Stimulated activated CD8-positive, alpha-beta memory T cell treated with anti-CD3 and anti-CD28 coated beads, Interleukin-12 subunit alpha, Interleukin-12 subunit beta, amount 100 ng/mL, for 1 hour (primary cell): ENCODE data around the gene ZFPL1.
A peak's percentile ranks its signal among the peaks of the same experiment; 100 is the strongest.

Experiments
- DNase-seq: peaks from one replicate; pipeline ENCODE4 v3.0.0-alpha.2; 2020; ENCODE audit warnings: low read depth

Gene ZFPL1

DNA sequence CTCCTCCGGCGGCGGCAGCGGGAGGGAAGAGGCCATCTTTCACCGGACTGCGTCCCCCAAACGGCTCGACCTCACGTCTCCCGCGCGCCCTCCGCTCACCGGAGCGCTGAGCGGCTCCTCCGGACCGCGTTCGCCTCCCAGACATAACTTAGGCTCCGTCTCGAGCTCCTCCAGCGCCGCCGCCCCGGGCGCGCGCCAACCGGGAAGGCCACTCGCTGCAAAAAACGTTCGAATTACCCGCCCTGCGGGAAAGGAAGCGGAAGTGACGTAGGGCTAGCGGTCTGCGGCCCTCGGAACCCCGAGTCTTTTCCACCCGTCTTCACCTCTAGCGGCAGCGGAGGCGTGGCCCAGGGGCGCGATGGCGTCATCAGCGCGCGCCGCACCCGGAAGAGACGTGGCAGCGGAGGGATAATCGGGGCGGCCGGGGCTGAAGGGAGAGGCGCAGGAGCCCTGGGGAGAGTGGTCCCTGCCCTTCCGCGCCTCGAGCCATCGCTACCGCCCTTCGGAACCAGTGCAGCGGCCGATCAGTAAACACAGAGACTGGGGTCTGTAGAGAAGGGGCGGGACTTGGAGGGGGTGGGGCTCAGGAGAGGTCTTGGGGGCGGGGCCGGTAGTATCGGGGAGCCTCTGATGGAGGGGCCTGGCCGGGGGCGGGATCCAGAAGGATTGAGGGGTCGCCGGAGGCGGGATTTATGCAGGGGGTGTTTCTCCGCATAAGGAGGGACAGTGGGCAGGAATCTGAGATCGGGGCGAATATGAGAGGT, at the start of gene ZFPL1, which contains the start of gene CDCA5:
TSS of gene ZFPL1 (plus strand) at position 389 of the 764 bp plus-strand sequence. CDS start 477 bp downstream, outside the sequence.
TSS of gene CDCA5 (minus strand) at position 207 of the 764 bp plus-strand sequence. CDS start at position 145, 62 bp downstream.
- peak; percentile 96 for DNase-seq

DNA sequence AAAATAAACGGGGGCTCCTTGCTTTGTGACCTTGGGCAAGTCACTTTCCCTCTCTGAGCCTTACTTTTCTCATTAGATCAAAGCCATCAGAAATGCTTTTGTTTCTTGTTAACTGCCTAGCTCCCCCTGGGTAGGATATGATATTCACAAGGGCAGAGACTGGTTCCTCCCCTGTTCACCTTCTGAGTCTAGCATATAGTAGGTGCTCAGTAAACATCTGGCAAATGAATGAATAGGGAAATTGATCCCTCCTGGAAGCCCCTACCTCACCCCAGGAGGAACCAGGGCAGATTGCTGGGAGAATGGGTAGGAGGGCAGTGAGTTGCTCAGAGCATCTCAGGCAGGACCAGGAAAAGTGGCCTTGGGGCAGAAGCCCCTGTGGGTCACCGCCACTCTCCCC, 49.6 kb upstream of the ZFPL1 start:
- DNase-seq, result no peak

DNA sequence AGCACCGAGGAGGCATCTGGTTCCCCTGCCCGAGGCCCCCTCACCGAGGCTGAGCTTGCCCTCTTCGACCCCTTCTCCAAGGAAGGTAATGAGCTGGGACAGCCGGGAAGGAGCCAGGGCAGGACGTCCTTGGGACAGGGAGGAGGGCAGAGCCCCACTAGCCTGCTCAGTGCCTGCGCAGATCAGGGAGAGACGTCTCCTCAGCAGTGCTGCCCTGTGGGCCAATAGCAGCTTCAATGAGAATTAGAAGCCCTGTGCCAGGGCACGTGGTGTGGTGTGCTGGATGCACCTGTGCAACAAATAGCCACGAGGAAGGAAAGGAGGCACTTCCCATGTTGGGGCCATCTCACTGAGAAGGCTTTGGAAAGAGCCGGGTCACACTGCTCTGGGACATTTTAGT, 48.4 kb upstream of the ZFPL1 start:
- DNase-seq, result no peak

DNA sequence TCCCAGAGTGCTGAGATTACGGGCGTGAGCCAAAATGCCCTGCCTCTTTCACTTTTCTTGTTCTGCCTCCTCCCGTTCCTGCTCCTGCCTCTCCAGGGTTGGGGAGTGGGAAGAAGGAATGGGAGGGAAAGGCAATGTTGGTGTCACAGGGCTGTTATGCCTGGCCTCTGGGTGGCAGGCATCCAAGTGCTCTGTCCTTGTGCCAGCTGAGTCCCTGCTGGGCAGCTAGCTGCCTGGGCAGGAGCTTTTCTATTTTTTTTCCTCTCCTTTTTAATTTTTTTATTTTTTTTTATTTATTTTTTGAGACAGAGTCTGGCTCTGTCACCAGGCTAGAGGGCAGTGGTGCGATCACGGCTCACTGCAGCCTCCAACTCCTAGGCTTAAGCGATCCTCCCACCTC, 47.1 kb upstream of the ZFPL1 start:
- no peak for DNase-seq

- DNase-seq, result no peak
These were observed 43.5 kb upstream of the ZFPL1 start for GRCh38 chr11:65040520-65040846.

DNA sequence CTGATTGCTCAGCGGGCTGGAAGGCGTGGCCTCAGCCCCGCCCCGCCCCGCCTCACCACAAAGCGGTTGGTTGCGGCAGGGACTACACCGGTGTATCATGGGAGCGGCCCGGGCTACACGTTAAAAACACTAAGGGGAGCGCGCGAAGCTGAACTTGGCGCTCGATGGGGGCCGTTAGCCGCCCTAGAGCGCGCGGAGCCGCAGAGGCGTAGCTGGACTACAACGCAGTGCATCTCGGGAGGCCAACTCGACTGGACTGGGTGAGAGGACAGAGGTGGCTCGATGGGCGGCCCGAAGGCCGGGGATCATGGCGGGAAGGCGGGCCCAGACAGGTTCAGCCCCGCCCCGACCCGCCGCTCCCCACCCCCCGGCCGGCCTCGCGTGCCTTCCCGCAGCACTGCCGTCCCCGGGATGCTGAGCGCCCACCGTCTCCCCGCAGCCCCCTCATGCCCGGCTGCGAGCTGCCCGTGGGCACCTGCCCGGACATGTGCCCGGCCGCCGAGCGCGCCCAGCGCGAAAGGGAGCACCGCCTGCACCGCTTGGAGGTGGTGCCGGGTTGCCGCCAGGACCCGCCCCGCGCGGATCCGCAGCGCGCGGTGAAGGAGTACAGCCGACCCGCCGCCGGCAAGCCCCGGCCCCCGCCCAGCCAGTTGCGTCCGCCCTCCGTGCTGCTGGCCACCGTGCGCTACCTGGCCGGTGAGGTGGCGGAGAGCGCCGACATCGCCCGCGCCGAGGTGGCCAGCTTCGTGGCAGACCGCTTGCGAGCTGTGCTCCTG, 43.0 kb upstream of the ZFPL1 start, which contains the start of gene SAC3D1:
TSS of gene SAC3D1 (plus strand) at position 364 of the 776 bp plus-strand sequence. CDS start at position 447, 83 bp downstream.
- DNase-seq, result peak; percentile 72

DNA sequence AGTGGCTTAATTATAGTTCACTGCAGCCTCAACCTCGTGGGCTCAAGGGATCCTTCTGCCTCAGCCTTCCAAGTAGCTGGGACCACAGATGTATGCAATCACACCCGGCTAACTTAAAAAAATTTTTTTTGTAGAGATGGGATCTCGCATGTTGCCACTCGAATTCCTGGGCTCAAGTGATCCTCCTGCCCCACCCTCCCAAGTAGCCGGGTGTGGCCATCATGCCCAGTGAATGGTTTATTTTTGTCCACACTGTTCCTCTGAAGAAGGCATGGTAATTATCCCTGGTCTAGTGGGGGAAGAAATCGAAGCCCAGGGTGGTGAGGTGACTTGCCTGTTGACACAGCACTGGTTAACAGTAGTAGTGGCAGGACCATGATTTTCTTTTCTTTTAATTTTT, 41.1 kb upstream of the ZFPL1 start:
- DNase-seq, result no peak

DNA sequence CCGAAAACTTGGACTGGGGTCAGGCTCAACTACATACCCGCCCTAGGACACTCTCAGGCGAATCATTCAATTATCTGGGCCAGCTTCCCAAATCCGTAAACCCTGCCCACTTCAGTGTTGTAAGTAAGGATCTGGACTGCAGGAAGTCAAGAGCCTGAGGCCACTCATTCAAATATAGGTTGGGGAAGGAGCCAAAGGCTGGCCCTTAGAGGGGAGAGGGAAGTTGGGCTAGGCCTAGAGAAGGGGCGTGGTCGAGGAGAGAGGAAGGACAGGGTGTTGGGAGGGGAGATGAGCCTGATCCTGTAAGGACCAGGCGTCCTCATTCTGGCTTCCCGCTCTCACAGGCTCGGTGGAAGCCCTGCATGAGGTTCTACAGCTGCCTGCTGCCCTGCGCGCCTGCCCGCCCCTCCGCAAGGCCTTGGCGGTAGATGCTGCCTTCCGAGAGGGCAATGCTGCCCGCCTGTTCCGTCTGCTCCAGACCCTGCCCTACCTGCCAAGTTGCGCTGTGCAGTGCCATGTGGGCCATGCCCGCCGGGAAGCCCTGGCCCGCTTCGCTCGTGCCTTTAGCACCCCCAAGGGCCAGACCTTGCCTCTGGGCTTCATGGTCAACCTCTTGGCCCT, 40.0 kb upstream of the ZFPL1 start:
- DNase-seq, result no peak

DNA sequence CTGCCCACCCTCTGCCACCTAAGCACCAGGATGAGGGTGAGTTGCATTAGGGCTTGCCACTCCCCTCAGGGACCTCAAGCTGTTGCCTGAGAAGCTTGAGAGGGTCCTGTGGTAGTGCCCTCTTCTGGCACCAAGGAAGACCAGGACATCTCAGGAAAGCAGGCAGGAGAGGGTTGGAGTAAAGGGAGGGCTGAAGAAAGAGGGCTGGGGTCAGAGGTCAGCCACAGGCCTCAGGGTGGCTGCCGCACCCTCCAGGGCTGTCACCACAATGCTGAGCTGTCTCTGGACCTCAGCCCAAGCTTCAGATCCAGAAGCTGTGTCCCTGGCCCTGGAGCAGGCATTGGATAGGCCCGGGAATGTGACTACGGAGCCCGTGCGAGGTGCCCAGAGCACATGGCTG, 39.0 kb upstream of the ZFPL1 start:
- DNase-seq, result no peak

- DNase-seq, result no peak
These were observed 38.3 kb upstream of the ZFPL1 start for GRCh38 chr11:65045728-65046127.

GRCh38 chr11:65047581-65048422, 36.2 kb upstream of the ZFPL1 start:
- no peak for DNase-seq

- no peak for DNase-seq
These were observed 32.6 kb upstream of the ZFPL1 start for GRCh38 chr11:65051398-65051858.

GRCh38 chr11:65053827-65054508, 30.1 kb upstream of the ZFPL1 start:
- no peak for DNase-seq

- no peak for DNase-seq
These were observed 28.5 kb upstream of the ZFPL1 start for GRCh38 chr11:65055538-65055937.

DNA sequence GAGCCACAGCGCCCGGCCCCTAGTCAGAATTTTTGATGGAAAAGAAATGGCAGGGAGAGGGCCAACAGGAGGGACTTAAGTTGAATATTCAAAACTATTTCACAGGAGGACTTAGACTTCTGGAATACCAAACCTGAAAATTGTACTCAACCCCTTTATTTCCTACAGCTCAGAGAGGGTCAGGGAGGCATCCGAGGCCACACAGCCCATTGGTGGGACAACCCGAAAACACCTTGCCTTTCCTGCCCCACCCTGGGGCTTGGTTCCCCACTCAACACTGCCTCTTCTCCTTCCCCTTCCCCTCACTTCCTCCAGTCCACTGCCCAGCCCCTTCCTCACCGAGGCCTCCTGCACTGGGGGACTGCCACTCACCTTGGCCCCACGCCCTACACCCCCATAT, 27.0 kb upstream of the ZFPL1 start:
- no peak for DNase-seq

GRCh38 chr11:65057526-65057925, 26.5 kb upstream of the ZFPL1 start:
- DNase-seq, result no peak

GRCh38 chr11:65058012-65058411, 26.0 kb upstream of the ZFPL1 start:
- no peak for DNase-seq

DNA sequence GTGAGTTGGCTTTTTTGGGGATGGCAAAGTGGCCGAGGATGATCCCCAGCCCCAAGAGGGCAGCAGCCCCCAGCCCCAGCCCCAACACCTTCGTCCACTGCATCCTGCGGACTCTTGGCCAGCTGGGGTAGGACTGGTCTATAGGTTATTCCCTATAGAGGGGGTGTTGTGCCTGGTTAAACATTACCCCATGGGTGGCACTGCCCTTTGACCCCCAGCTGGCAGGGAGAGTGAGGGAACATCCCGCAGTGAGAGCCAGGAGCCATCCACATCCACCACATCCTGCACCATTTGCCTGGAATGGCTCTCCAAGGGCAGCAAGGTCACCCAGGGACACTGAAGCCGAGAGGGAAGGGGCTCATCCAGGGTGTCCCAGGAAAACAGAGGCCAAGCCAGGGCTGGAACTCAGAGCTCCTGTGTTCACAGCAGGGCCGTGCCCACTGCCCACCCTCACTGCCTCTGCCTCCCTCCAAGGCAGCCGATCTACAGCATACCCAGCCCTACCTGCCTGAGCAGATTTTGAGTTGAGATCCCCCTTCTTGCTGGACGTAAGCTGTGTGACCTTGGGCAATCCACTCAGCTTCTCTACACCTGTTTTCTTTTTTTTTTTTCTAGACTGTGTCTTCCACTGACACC, 25.5 kb upstream of the ZFPL1 start, which contains the start of gene NAALADL1:
TSS of gene NAALADL1 (minus strand) at position 135 of the 636 bp plus-strand sequence. CDS start at position 103, 32 bp downstream.
- no peak for DNase-seq

DNA sequence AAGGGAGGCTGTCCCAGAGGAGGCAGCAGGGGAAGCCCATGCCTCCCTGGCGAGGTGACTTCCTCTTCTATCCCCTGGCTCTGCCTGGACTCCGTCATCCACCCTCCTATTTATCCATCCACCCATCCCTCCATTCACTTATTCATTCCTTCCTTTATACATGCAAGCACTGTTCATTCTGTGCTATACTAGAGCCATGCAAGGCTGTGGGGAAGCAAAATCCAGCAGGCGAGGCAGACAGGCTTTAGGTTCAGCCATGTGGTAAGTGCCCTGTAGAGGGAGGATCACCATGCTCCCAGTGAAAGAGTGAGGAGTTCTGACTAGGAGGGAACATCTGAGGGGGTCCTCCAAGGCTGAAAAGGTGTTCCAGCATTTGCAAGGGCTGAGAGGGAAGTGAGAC, 24.5 kb upstream of the ZFPL1 start:
- no peak for DNase-seq
